IMR-90 (cell line): ENCODE measurements around the gene MAP2K6. TPM values are rescaled to one million over a fixed set of nuclear protein-coding genes. Genes with fewer than 3 reads are reported as not detected.

ENCODE experiments used
- ATAC-seq: fragments of 200-7000 bp; cut with Tn5 transposase; 2 replicates; pipeline ENCODE4 v1.9.1; 2020; ENCODE audit warnings: low read depth, mild to moderate bottlenecking, moderate library complexity
- BruUV-seq: library from RNA; stranded (reverse); fragments of 400-500 nt; replicated peaks from 2 replicates; lab custom pipeline; 2021; lab: Mats Ljungman, UMichigan
- CTCF ChIA-PET: fragments of 300-600 bp; formaldehyde crosslinking; extraction: SDS; loops from one replicate; lab custom pipeline; 2021; ENCODE audit warnings: antibody characterized with exemption; lab: Yijun Ruan, JAX
- POLR2A ChIA-PET: fragments of 300-600 bp; sonication (Branson Sonifier 250); formaldehyde crosslinking; loops from one replicate; lab custom pipeline; 2022; ENCODE audit warnings: antibody characterized with exemption; ENCODE audit not compliant: unreplicated experiment; lab: Charles Lee
- DNase-seq: peaks from one replicate; pipeline ENCODE4 v3.0.0; 2013
- H2AFZ ChIP-seq: replicated peaks from 2 replicates; pipeline ENCODE3; 2013; ENCODE audit warnings: low read length, mild to moderate bottlenecking; ENCODE audit not compliant: poor library complexity
- H2AK5ac ChIP-seq: 2 replicates; pipeline ENCODE4 v1.6.1; 2013; ENCODE audit warnings: low read depth, low read length, inconsistent platforms
- H2AK9ac ChIP-seq: replicated peaks from 2 replicates; pipeline ENCODE3; 2013; ENCODE audit warnings: mild to moderate bottlenecking, low read depth, low read length, moderate library complexity; ENCODE audit not compliant: poor library complexity
- H2BK120ac ChIP-seq: 2 replicates; pipeline ENCODE4 v1.6.1; 2013; ENCODE audit warnings: low read depth, low read length, inconsistent platforms
- H2BK15ac ChIP-seq: 3 replicates; pipeline ENCODE4 v1.6.1; 2013; ENCODE audit warnings: low read depth, low read length, inconsistent platforms
- H2BK20ac ChIP-seq: 2 replicates; pipeline ENCODE4 v1.6.1; 2013; ENCODE audit warnings: low read depth, mild to moderate bottlenecking, inconsistent platforms, low read length, moderate library complexity
- H2BK5ac ChIP-seq: 2 replicates; pipeline ENCODE4 v1.6.1; 2013; ENCODE audit warnings: mild to moderate bottlenecking, low read depth, low read length, inconsistent platforms; ENCODE audit not compliant: poor library complexity, severe bottlenecking
- H3K14ac ChIP-seq: replicated peaks from 2 replicates; pipeline ENCODE4 v1.6.1; 2013; ENCODE audit warnings: low read depth, low read length, inconsistent platforms
- H3K18ac ChIP-seq: 2 replicates; pipeline ENCODE4 v1.6.1; 2013; ENCODE audit warnings: low read depth, low read length, control low read depth
- H3K23ac ChIP-seq: 2 replicates; pipeline ENCODE4 v1.6.1; 2013; ENCODE audit warnings: low read depth, low read length, inconsistent platforms
- H3K27ac ChIP-seq: 2 replicates; pipeline ENCODE4 v1.5.1; 2013; ENCODE audit warnings: mild to moderate bottlenecking, control low read depth, low read length; ENCODE audit not compliant: insufficient read depth
- H3K27me3 ChIP-seq: 2 replicates; pipeline ENCODE4 v1.6.1; 2013; ENCODE audit warnings: low read length; ENCODE audit not compliant: control insufficient read depth, insufficient read depth
- H3K36me3 ChIP-seq: 2 replicates; pipeline ENCODE4 v1.6.1; 2013; ENCODE audit warnings: low read length, mixed read lengths; ENCODE audit not compliant: control insufficient read depth, insufficient read depth
- H3K4ac ChIP-seq: 2 replicates; pipeline ENCODE4 v1.6.1; 2013; ENCODE audit warnings: low read depth, low read length, inconsistent platforms
- H3K4me1 ChIP-seq: 2 replicates; pipeline ENCODE4 v1.6.1; 2013; ENCODE audit warnings: low read length, mixed read lengths; ENCODE audit not compliant: control insufficient read depth, insufficient read depth
- H3K4me2 ChIP-seq: 2 replicates; pipeline ENCODE4 v1.6.1; 2013; ENCODE audit warnings: low read depth, mild to moderate bottlenecking, control low read depth, low read length, moderate library complexity
- H3K4me3 ChIP-seq: 2 replicates; pipeline ENCODE4 v1.5.1; 2013; ENCODE audit warnings: low read depth, mild to moderate bottlenecking, control low read depth, low read length, moderate library complexity; ENCODE audit not compliant: insufficient read depth
- H3K56ac ChIP-seq: 2 replicates; pipeline ENCODE4 v1.6.1; 2013; ENCODE audit warnings: low read length, inconsistent platforms; ENCODE audit not compliant: insufficient read depth; ENCODE audit errors: extremely low read depth
- H3K79me1 ChIP-seq, 2 experiments: 2 replicates each; pipeline ENCODE4 v1.6.1; 2013; ENCODE audit warnings: low read length in 2 of 2, inconsistent platforms in 1 of 2, low read depth in 1 of 2
- H3K9ac ChIP-seq: 2 replicates; pipeline ENCODE4 v1.6.1; 2013; ENCODE audit warnings: low read depth, low read length, control low read depth
- H3K9me1 ChIP-seq: 2 replicates; pipeline ENCODE4 v1.6.1; 2013; ENCODE audit warnings: low read length, inconsistent platforms; ENCODE audit not compliant: insufficient read depth
- H3K9me3 ChIP-seq: 2 replicates; pipeline ENCODE4 v1.6.1; 2013; ENCODE audit warnings: low read length; ENCODE audit not compliant: control insufficient read depth, insufficient read depth
- H4K20me1 ChIP-seq: 2 replicates; pipeline ENCODE4 v1.6.1; 2013; ENCODE audit warnings: low read length, inconsistent platforms; ENCODE audit not compliant: insufficient read depth
- H4K5ac ChIP-seq: 2 replicates; pipeline ENCODE4 v1.6.1; 2013; ENCODE audit warnings: mild to moderate bottlenecking, low read depth, low read length, control low read depth
- H4K8ac ChIP-seq, 2 experiments: 2 replicates each; pipeline ENCODE4 v1.6.1; 2013; ENCODE audit warnings: low read depth in 2 of 2, low read length in 2 of 2, control low read depth in 1 of 2, inconsistent platforms in 1 of 2
- H4K91ac ChIP-seq: 2 replicates; pipeline ENCODE4 v1.6.1; 2013; ENCODE audit warnings: low read depth, low read length, inconsistent platforms; ENCODE audit not compliant: insufficient read depth
- MXI1 ChIP-seq: IDR thresholded peaks from 2 replicates; pipeline ENCODE4 v1.6.1; 2012; ENCODE audit warnings: low read depth, mild to moderate bottlenecking, low read length, moderate library complexity, borderline replicate concordance
- NFE2L2 ChIP-seq: fragments of 150-350 bp; IDR thresholded peaks from 2 replicates; pipeline ENCODE4 v1.6.1; 2016; ENCODE audit warnings: low read depth, mild to moderate bottlenecking, low read length
- RAD21 ChIP-seq: IDR thresholded peaks from 2 replicates; pipeline ENCODE4 v1.6.1; 2012; ENCODE audit warnings: low read length, improper control_type of control experiment
- SMC3 ChIP-seq: fragments of 150-350 bp; IDR thresholded peaks from 2 replicates; pipeline ENCODE4 v1.6.1; 2016; ENCODE audit warnings: low read depth, mild to moderate bottlenecking, antibody characterized with exemption, low read length, moderate library complexity
- WGBS, 2 experiments: methylation state at CpG; one replicate each; pipeline versions ENCODE4 v1.1.5 to v1.1.7; 2013; ENCODE audit warnings: missing lambda C conversion rate in 2 of 2; ENCODE audit not compliant: insufficient read length in 1 of 2; ENCODE audit errors: extremely low coverage in 2 of 2; 5-methylcytosine and 5-hydroxymethylcytosine counted together
- dilution Hi-C: fragments of 300-500 bp; cut with HindIII; formaldehyde crosslinking; loops from one replicate; pipeline ENCODE4 v1.14.3; 2018; ENCODE audit warnings: low sequenced_read_pairs; ENCODE audit not compliant: unreplicated experiment
- in situ Hi-C: fragments of 300-500 bp; cut with MboI; formaldehyde crosslinking; loops from 3 replicates; pipeline ENCODE4 v1.14.3; 2019; ENCODE audit warnings: low sequenced_read_pairs, inconsistent platforms, mixed read lengths
- intact Hi-C: fragments of 100-400 bp; cut with micrococcal nuclease; formaldehyde crosslinking; loops from 2 replicates; pipeline ENCODE4 v1.10.0; 2022
- polyA plus RNA-seq, 3 experiments: library from polyadenylated mRNA; depleted of rRNA; stranded (reverse); fragments of >200 nt; gene quantifications; 2 replicates each; pipeline ENCODE4 v1.2.3, GENCODE V29; 2012; ENCODE audit warnings: low replicate concordance in 1 of 3
- total RNA-seq: library from RNA; depleted of rRNA; stranded (reverse); fragments of >200 nt; gene quantifications from 2 replicates; pipeline ENCODE4 v1.2.3, GENCODE V29; 2012
- TF ChIP-seq, protein P1 (sequence below): conservative IDR thresholded peaks from 2 replicates; pipeline ENCODE4 v1.5.1; 2012; ENCODE audit warnings: mild to moderate bottlenecking, low read depth, low read length, improper control_type of control experiment

MAP2K6 gene
- total and polyA plus RNA-seq, 2 of the 4 experiments (the other 2 are of a cell fraction): 2.4 to 5.7 TPM

DNA sequence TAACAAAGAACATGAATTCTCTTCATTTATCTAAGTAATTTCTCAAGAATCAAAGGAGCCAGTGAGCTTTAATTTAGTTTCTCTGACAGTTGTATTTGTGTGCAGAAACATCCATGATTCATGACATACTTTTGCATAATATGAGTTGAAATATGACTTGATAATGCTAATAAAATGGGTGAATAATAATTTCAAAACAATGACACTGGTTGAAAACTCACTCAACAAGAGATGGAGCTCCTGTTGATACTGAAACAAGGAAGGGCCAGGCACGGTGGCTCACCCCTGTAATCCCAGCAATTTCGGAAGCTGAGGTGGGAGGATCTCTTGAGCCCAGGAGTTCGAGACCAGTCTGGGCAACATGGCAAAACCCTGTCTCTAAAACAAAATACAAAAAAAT, 147.0 kb downstream of the MAP2K6 start:
- Histone ChIP-seq H3K23ac (no peak overlapping the region), H2BK5ac (no peak overlapping the region), H3K4me1 (peaks cover 4% of the 10 kb centered on the region; the same call in 1 of the 2 replicates), H3K79me1 (no peaks in the 10 kb centered on the region), H2BK15ac (no peak overlapping the region), H3K27me3 (no peaks in the 10 kb centered on the region; the same call in 1 of the 2 replicates), H3K9me3 (no peaks in the 10 kb centered on the region), H2BK20ac (no peak overlapping the region), H3K56ac (no peak overlapping the region), H3K9ac (no peak overlapping the region), H3K14ac (no peak overlapping the region), H4K20me1 (no peaks in the 10 kb centered on the region), H2AK5ac (no peak overlapping the region), H2BK120ac (no peak overlapping the region), H2AFZ (no peak overlapping the region), H3K4ac (no peak overlapping the region), H3K18ac (no peak overlapping the region), H3K9me1 (no peaks in the 10 kb centered on the region), H3K27ac (no peak overlapping the region), H2AK9ac (no peak overlapping the region), H4K8ac (no peak overlapping the region), H3K36me3 (no peaks in the 10 kb centered on the region), H4K5ac (no peak overlapping the region), H3K4me3 (no peak overlapping the region), H3K4me2 (no peak overlapping the region), H4K91ac (no peak overlapping the region)
- BruUV-seq: no TSS peak
- ATAC-seq: no peak
- intact Hi-C loops: loop anchor here (10.0 kb wide), 1 partner anchor 993 kb away; no protein-coding TSS in a partner anchor
- dilution Hi-C loops: no loop called here
- WGBS, 2 experiments: no CpG with 5 or more reads among the region's 3 CpGs
- in situ Hi-C loops: loop anchor here (10.0 kb wide), 2 partner anchors 583 to 993 kb away; no protein-coding TSS in a partner anchor
- ChIA-PET POLR2A (no interaction called here), CTCF (interaction anchor here (0.6 to 1.2 kb wide), 2 partner anchors 583 to 1092 kb away, joined by 3 read pairs; no protein-coding TSS in a partner anchor)
- no peak for DNase-seq
- TF ChIP-seq RAD21: no peak
- TF ChIP-seq, protein P1, sequence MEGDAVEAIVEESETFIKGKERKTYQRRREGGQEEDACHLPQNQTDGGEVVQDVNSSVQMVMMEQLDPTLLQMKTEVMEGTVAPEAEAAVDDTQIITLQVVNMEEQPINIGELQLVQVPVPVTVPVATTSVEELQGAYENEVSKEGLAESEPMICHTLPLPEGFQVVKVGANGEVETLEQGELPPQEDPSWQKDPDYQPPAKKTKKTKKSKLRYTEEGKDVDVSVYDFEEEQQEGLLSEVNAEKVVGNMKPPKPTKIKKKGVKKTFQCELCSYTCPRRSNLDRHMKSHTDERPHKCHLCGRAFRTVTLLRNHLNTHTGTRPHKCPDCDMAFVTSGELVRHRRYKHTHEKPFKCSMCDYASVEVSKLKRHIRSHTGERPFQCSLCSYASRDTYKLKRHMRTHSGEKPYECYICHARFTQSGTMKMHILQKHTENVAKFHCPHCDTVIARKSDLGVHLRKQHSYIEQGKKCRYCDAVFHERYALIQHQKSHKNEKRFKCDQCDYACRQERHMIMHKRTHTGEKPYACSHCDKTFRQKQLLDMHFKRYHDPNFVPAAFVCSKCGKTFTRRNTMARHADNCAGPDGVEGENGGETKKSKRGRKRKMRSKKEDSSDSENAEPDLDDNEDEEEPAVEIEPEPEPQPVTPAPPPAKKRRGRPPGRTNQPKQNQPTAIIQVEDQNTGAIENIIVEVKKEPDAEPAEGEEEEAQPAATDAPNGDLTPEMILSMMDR: no peak
- TF ChIP-seq NFE2L2: no peak
- no peak for TF ChIP-seq MXI1
- no peak for TF ChIP-seq SMC3
